Measurements from ENCODE around the gene DUSP16. TPM values are rescaled to one million over a fixed set of nuclear protein-coding genes. Genes with fewer than 3 reads are reported as not detected.

DUSP16 gene
- total and polyA plus RNA-seq, 2 of the 8 experiments (the other 6 are each of a cell fraction or from before 2014, with no cell fraction given): 31.6 to 55.9 TPM

DNA sequence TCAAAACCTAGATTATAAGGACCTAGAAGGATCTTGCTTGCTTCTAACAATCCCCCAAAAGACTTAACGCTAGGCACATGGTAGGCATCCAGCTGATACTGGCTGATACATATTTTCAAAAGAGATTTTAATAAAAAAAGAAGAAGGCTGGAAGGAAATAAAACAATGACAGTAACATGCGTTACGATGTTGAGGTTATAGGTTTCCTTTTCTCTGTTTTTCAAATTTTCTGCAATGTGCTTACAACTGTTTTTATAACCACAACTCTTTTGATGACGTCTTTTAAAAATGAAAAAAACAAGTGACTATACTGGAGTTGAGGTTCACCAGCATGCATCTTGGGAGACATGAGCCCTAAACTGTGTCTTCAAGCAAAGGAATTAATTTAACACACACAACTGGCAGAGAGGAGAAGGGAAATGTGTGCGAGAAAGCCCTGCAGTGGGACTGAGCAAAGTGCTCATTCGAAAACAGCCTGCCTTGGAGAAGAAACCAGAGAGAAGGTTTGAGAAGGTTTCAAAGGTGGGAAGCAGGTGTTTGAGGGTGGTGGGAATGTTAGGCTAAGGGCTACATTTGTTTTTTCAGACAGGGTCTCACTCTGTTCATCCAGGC lies 80.4 kb downstream of the DUSP16 start:
- FAIRE-seq (no peak), DNase-seq (ENCODE audit: low read depth in 1 of 2, low spot score in 2 of 2) (no peak)
- Histone ChIP-seq H3K9me3 (ENCODE audit: insufficient read depth in 2 of 2, low read depth in 1 of 2, low read length in 1 of 2) (no peaks in the 10 kb centered on the region), H3K23me2 (ENCODE audit: low read depth, low read length) (no peaks in the 10 kb centered on the region), H4K91ac (replicated peaks; ENCODE audit: insufficient read length, low read length) (no peak overlapping the region), H2BK20ac (ENCODE audit: low read length) (no peak overlapping the region), H3K18ac (ENCODE audit: extremely low read depth, low read length) (no peak overlapping the region), H3K56ac (replicated peaks; ENCODE audit: insufficient read length, low read depth, low read length) (no peak overlapping the region), H3K23ac (ENCODE audit: insufficient read length) (no peak overlapping the region), H3K27me3 (replicated peaks in 1 of 4; ENCODE audit: control insufficient read depth in 3 of 4, extremely low read depth in 1 of 4, insufficient read depth in 3 of 4, low read length in 3 of 4) (no peaks in the 10 kb centered on the region), H3K4me2 (ENCODE audit: insufficient read depth in 1 of 2, low read depth in 2 of 2, low read length in 2 of 2) (no peak overlapping the region), H3K4ac (replicated peaks; ENCODE audit: insufficient read length, low read depth, low read length) (no peak overlapping the region), H4K20me1 (replicated peaks in 1 of 2; ENCODE audit: control insufficient read depth in 1 of 2, insufficient read depth in 2 of 2, low read length in 2 of 2) (peaks cover 0 to 4% of the 10 kb centered on the region in 2 experiments), H3K27ac (ENCODE audit: low read depth, low read length) (no peak overlapping the region), H3K79me2 (ENCODE audit: control insufficient read depth in 1 of 2, insufficient read depth in 2 of 2, low read length in 2 of 2) (no peaks in the 10 kb centered on the region; a peak in 1 of 4 replicates), H2BK15ac (ENCODE audit: low read length) (no peak overlapping the region), H3K79me1 (ENCODE audit: low read depth, low read length) (no peaks in the 10 kb centered on the region; the same call in 1 of the 2 replicates), H4K5ac (ENCODE audit: insufficient read length, low read depth, low read length) (no peak overlapping the region), H2BK120ac (replicated peaks; ENCODE audit: low read depth, low read length) (no peak overlapping the region), H3K4me3 (ENCODE audit: extremely low read depth in 1 of 4, insufficient read depth in 2 of 4, low read depth in 3 of 4, low read length in 4 of 4) (no peak overlapping the region), H3K36me3 (ENCODE audit: control insufficient read depth in 2 of 4, insufficient read depth in 4 of 4, low read length in 3 of 4) (peaks cover 9 to 48% (median 23%) of the 10 kb centered on the region in 4 experiments; a peak in 7 of 8 replicates), H2BK12ac (ENCODE audit: low read depth, low read length) (no peak overlapping the region), H3K4me1 (replicated peaks in 1 of 4; ENCODE audit: control insufficient read depth in 3 of 4, insufficient read depth in 4 of 4, low read length in 3 of 4) (no peaks in the 10 kb centered on the region; a peak in 2 of 7 replicates), H3K14ac (ENCODE audit: insufficient read length) (no peak overlapping the region), H2AFZ (ENCODE audit: low read length) (no peak overlapping the region), H2AK5ac (ENCODE audit: low read depth, low read length) (no peak overlapping the region), H3K9ac (replicated peaks in 1 of 4; ENCODE audit: extremely low read depth in 1 of 4, low read depth in 3 of 4, low read length in 3 of 4) (no peak overlapping the region), H4K8ac (ENCODE audit: extremely low read depth, insufficient read depth, low read length) (no peak overlapping the region), H2BK5ac (ENCODE audit: low read depth, low read length) (no peak overlapping the region)
- TF ChIP-seq JUN (IDR thresholded peaks at IDR 0.05; ENCODE audit: low read depth, low read length) (no peak), KDM5A (IDR thresholded peaks at IDR 0.05; ENCODE audit: low read length) (no peak), SIX5 (IDR thresholded peaks at IDR 0.05; ENCODE audit: low read depth, low read length) (no peak)
- WGBS, 2 experiments (ENCODE audit: extremely low coverage in 1 of 2, insufficient coverage in 1 of 2, insufficient read length in 1 of 2, insufficient replicate concordance in 2 of 2, low coverage in 1 of 2, low lambda C conversion rate in 2 of 2, missing lambda C conversion rate in 1 of 2): 95% methylated on average over 6 of the region's 6 CpGs; no CpG with 5 or more reads in 1 of the 2 experiments
- ChIA-PET POLR2A (ENCODE audit: partially characterized antibody) (interaction anchor here (1.2 kb wide), 1 partner anchor 18 kb away, joined by 3 read pairs; no protein-coding TSS in a partner anchor), CTCF (ENCODE audit: partially characterized antibody) (interaction anchor here (0.6 to 1.9 kb wide), 4 partner anchors 10 to 22 kb away, joined by 3 to 5 read pairs (median 4); no protein-coding TSS in a partner anchor)
